ENCODE measurements around the gene RNASEL. TPM values are rescaled to one million over a fixed set of nuclear protein-coding genes. Genes with fewer than 3 reads are reported as not detected.
A peak's percentile ranks its signal among the peaks of the same experiment; 100 is the strongest.

RNASEL gene
- total and polyA plus RNA-seq, 5 experiments from 2014 or later = 5.0 to 20.8 (median 10.1) TPM

GRCh38 chr1:182616130-182617013, 27.3 kb upstream of the RNASEL start:
- H3K27ac Mint-ChIP-seq = peak overlapping the region; percentile 52 to 98 (median 84)
- peak overlapping the region; percentile 70 to 89 (median 84) for H3K4me3 Mint-ChIP-seq
- peak; percentile 71 to 96 (median 92) for DNase-seq
- H3K36me3 Mint-ChIP-seq = peaks cover 3 to 12% (median 5%) of the 10 kb centered on the region in 3 donors
- peaks cover 8 to 40% (median 33%) of the 10 kb centered on the region in 4 donors for H3K4me1 Mint-ChIP-seq
- H3K9me3 Mint-ChIP-seq = peaks cover 3 to 20% (median 10%) of the 10 kb centered on the region in 9 donors
- peaks cover 22 to 88% (median 59%) of the 10 kb centered on the region in 5 donors for H3K27me3 Mint-ChIP-seq
- ATAC-seq = peak; percentile 91 to 94
- POLR2A ChIA-PET = interaction anchor here (0.6 to 2.5 kb wide), 7 partner anchors 12 to 181 kb away, joined by 3 to 8 read pairs (median 3); partner anchors contain the start of gene RGS16

GRCh38 chr1:182615468-182616129, 26.5 kb upstream of the RNASEL start:
- H3K27me3 Mint-ChIP-seq = peaks cover 29 to 90% (median 64%) of the 10 kb centered on the region in 5 donors
- peaks cover 0 to 14% (median 3%) of the 10 kb centered on the region in 9 donors for H3K9me3 Mint-ChIP-seq
- peak overlapping the region; percentile 41 to 98 (median 84) for H3K27ac Mint-ChIP-seq
- POLR2A ChIA-PET = interaction anchor here (0.9 to 2.5 kb wide), 5 partner anchors 11 to 181 kb away, joined by 3 to 8 read pairs (median 4); partner anchors contain the start of gene RGS16
- peak overlapping the region; percentile 70 to 89 (median 84) for H3K4me3 Mint-ChIP-seq
- H3K4me1 Mint-ChIP-seq = peaks cover 8 to 40% (median 33%) of the 10 kb centered on the region in 4 donors
- ATAC-seq = peak; percentile 20 to 22
- DNase-seq = peak in 2 of 10 donors; percentile 29 to 34
- peaks cover under 1 to 7% (median 1%) of the 10 kb centered on the region in 3 donors for H3K36me3 Mint-ChIP-seq

GRCh38 chr1:182614796-182615454, 25.9 kb upstream of the RNASEL start:
- ATAC-seq (peak in 1 of 2 donors; percentile 16), DNase-seq (peak in 4 of 10 donors; percentile 22 to 36 (median 29))
- peaks cover 29 to 92% (median 62%) of the 10 kb centered on the region in 5 donors for H3K27me3 Mint-ChIP-seq
- POLR2A ChIA-PET = interaction anchor here (1.1 to 2.5 kb wide), 2 partner anchors 10 to 12 kb away, joined by 5 to 8 read pairs; partner anchors contain the start of gene RGS16
- peaks cover 0 to 5% (median 0%) of the 10 kb centered on the region in 3 donors for H3K36me3 Mint-ChIP-seq
- peak overlapping the region; percentile 70 to 89 (median 84) for H3K4me3 Mint-ChIP-seq
- peaks cover 0 to 7% (median 0%) of the 10 kb centered on the region in 9 donors for H3K9me3 Mint-ChIP-seq
- peaks cover 8 to 40% (median 33%) of the 10 kb centered on the region in 4 donors for H3K4me1 Mint-ChIP-seq
- peak overlapping the region in 8 of 10 donors; percentile 30 to 98 (median 85) for H3K27ac Mint-ChIP-seq

- Mint-ChIP-seq H3K4me3 (no peak overlapping the region), H3K27me3 (peaks cover 41 to 93% (median 60%) of the 10 kb centered on the region in 5 donors), H3K9me3 (peaks cover 0 to 2% (median 0%) of the 10 kb centered on the region in 9 donors), H3K36me3 (no peaks in the 10 kb centered on the region), H3K4me1 (peaks cover 8 to 32% (median 29%) of the 10 kb centered on the region in 4 donors), H3K27ac (no peak overlapping the region)
- DNase-seq = no peak
- no peak for ATAC-seq
- POLR2A ChIA-PET = no interaction called here
Measured at GRCh38 chr1:182611787-182612186, 22.7 kb upstream of the RNASEL start.

- POLR2A ChIA-PET = interaction anchor here (1.1 kb wide), 1 partner anchor 23 kb away, joined by 3 read pairs; no protein-coding TSS in a partner anchor
- Mint-ChIP-seq H3K4me1 (peaks cover 7 to 28% (median 24%) of the 10 kb centered on the region in 4 donors), H3K4me3 (no peak overlapping the region), H3K27me3 (peaks cover 40 to 93% (median 60%) of the 10 kb centered on the region in 5 donors), H3K27ac (peak overlapping the region in 1 of 10 donors; percentile 5), H3K9me3 (peaks cover 0 to 2% (median 0%) of the 10 kb centered on the region in 9 donors), H3K36me3 (no peaks in the 10 kb centered on the region)
- no peak for ATAC-seq
- no peak for DNase-seq
Measured at GRCh38 chr1:182611326-182611725, 22.3 kb upstream of the RNASEL start.

GRCh38 chr1:182610606-182611194, 21.6 kb upstream of the RNASEL start:
- ATAC-seq (no peak), DNase-seq (no peak)
- Mint-ChIP-seq H3K9me3 (no peaks in the 10 kb centered on the region), H3K36me3 (no peaks in the 10 kb centered on the region), H3K27me3 (peaks cover 40 to 91% (median 59%) of the 10 kb centered on the region in 5 donors), H3K4me1 (peaks cover 4 to 21% (median 18%) of the 10 kb centered on the region in 4 donors), H3K27ac (no peak overlapping the region), H3K4me3 (no peak overlapping the region)
- POLR2A ChIA-PET = interaction anchor here (1.1 kb wide), 1 partner anchor 22 kb away, joined by 3 read pairs; no protein-coding TSS in a partner anchor

- ATAC-seq (no peak), DNase-seq (no peak)
- Mint-ChIP-seq H3K36me3 (no peaks in the 10 kb centered on the region), H3K4me3 (no peak overlapping the region), H3K4me1 (peaks cover 4 to 20% (median 11%) of the 10 kb centered on the region in 4 donors), H3K27me3 (peaks cover 39 to 78% (median 55%) of the 10 kb centered on the region in 5 donors), H3K9me3 (no peaks in the 10 kb centered on the region), H3K27ac (peak overlapping the region in 2 of 10 donors; percentile 30 to 41)
- POLR2A ChIA-PET = no interaction called here
Measured at GRCh38 chr1:182608845-182609610, 20.0 kb upstream of the RNASEL start.

- no peak for DNase-seq
- no peak for ATAC-seq
- POLR2A ChIA-PET = no interaction called here
- H3K4me3 Mint-ChIP-seq = no peak overlapping the region
- H3K4me1 Mint-ChIP-seq = peaks cover 7 to 21% (median 13%) of the 10 kb centered on the region in 4 donors
- H3K9me3 Mint-ChIP-seq = no peaks in the 10 kb centered on the region
- H3K36me3 Mint-ChIP-seq = no peaks in the 10 kb centered on the region
- H3K27me3 Mint-ChIP-seq = peaks cover 31 to 70% (median 47%) of the 10 kb centered on the region in 5 donors
- no peak overlapping the region for H3K27ac Mint-ChIP-seq
Measured at GRCh38 chr1:182608236-182608635, 19.2 kb upstream of the RNASEL start.

- peaks cover 30 to 64% (median 41%) of the 10 kb centered on the region in 5 donors for H3K27me3 Mint-ChIP-seq
- H3K4me3 Mint-ChIP-seq = no peak overlapping the region
- POLR2A ChIA-PET = no interaction called here
- DNase-seq (no peak), ATAC-seq (no peak)
- H3K36me3 Mint-ChIP-seq = no peaks in the 10 kb centered on the region
- H3K27ac Mint-ChIP-seq = no peak overlapping the region
- no peaks in the 10 kb centered on the region for H3K9me3 Mint-ChIP-seq
- H3K4me1 Mint-ChIP-seq = peaks cover 7 to 24% (median 14%) of the 10 kb centered on the region in 4 donors
Measured at GRCh38 chr1:182607566-182607965, 18.5 kb upstream of the RNASEL start.

- ATAC-seq = peak; percentile 90 to 93
- H3K9me3 Mint-ChIP-seq = no peaks in the 10 kb centered on the region
- POLR2A ChIA-PET = interaction anchor here (0.5 to 1.4 kb wide), 3 partner anchors 10 to 178 kb away, joined by 3 to 8 read pairs (median 7); no protein-coding TSS in a partner anchor
- H3K27ac Mint-ChIP-seq = peak within 1 kb of the TSS in 8 of 10 donors; percentile 15 to 78 (median 42)
- no peaks in the 10 kb centered on the region for H3K36me3 Mint-ChIP-seq
- H3K27me3 Mint-ChIP-seq = peaks cover 13 to 34% (median 16%) of the 10 kb centered on the region in 5 donors
- H3K4me1 Mint-ChIP-seq = peaks cover 7 to 24% (median 14%) of the 10 kb centered on the region in 4 donors
- peak; percentile 66 to 86 (median 70) for DNase-seq
- peak within 1 kb of the TSS; percentile 68 to 87 (median 82) for H3K4me3 Mint-ChIP-seq
Measured at GRCh38 chr1:182604175-182605164, 15.4 kb upstream of the RNASEL start, which contains the start of gene RGS16. TSS of gene RGS16 (minus strand) at chr1:182604389. CDS start at chr1:182604259, 130 bp downstream.
